TTC549 (cell line): ENCODE data around the gene CD99L2.
"Not testable (repeated sequence)": the region's sequence is repeated elsewhere in the genome, so short reads cannot be mapped to it uniquely, and the experiment has no call there.

ENCODE experiments used
- FAIRE-seq: peaks from 2 replicates; lab custom pipeline; 2012; peaks lifted over from hg19 to GRCh38; lab: Jason Lieb, UNC

Gene CD99L2

DNA sequence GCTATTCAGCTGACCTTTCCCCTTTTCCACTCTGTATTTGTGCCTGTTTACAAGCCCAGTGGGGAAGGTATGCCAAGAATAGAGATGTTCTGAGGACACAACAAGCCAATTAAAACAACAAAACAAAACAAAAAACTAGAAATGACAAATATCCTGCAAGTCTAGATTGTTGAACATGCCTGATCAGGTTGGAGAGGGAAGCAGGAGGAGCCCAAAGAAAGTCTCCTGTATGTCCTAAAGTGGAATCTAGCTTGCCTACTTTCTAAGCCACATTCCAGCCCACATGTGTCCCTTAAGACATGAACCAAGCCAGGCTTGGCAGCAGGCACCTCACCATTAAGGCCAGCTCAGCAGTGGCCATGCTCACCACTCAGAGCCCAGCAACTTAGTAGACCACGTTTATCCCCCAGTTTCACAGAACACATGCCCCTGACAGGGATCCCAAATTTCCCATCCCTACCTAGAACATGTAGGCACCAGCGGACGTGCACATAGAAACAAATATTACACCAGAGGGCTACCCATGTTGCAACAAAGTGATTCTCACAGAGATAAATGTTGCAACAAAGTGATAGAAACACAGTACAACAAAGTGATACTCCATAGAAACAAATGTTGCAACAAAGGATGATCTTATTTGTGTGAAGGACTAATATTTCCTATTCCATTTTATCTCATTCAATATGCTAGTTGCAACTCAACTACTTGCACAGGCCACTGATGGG lies 48.3 kb downstream of the CD99L2 start:
- no peak for FAIRE-seq

- no peak for FAIRE-seq
Observed at GRCh38 chrX:150849486-150849885, 49.0 kb downstream of the CD99L2 start.

GRCh38 chrX:150848914-150849365 lies 49.5 kb downstream of the CD99L2 start:
- FAIRE-seq = no peak

GRCh38 chrX:150847088-150847487 lies 51.4 kb downstream of the CD99L2 start:
- no peak for FAIRE-seq

DNA sequence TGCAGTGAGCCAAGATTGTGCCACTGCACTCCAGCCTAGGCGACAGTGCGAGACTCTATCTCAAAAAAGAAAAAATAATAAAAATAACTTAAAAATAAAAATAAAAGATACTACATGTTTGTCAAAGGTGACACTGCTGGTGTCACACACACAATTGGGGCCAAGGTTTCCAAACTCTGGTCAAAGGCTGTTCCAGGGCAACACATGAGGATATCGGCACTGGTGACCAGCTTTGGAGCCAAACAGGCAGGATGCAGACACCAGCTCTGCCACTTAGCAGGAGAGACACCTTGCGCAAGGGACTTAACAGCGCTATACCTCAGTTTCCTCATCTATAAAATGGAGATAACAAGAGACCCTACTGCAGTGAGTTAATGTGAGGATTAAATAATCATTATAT lies 52.3 kb downstream of the CD99L2 start:
- no peak for FAIRE-seq

DNA sequence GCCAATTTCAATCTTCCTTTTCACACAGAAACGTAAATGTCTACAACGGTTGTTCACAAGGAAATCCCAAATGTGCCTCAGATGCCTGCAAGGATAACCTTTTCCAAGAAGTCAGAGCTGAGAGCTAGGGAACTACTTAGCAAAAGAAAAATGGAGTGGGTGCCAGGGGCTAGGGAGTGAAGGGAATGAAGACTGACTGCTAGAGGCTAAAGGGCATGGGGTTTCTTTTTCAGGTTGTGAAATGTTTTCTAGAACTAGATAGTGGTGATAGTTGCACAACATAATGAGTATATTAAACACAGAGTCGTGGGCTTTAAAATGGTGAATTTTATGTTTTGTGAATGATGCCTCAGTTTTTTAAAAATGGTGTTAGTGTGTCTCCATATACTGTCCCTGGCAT lies 53.4 kb downstream of the CD99L2 start:
- no peak for FAIRE-seq

DNA sequence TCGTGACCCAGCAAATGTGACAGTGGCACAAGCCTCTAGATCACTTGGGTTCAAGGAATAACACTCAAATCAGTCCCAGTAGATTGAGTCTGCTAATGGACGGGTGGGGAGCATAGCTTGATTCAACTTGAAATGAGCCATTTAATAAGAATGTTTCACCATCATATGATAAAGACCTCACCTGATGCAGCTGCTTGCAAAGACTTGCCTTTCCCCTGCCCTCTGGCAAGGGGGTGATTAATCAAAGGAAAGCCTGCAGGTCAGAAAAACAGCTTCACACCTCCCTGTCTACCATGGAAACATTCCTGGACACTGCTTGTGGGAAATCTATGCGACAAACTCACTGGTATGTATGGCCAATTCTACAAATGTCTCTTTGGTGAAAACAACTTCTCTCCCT lies 54.5 kb downstream of the CD99L2 start:
- FAIRE-seq = no peak

DNA sequence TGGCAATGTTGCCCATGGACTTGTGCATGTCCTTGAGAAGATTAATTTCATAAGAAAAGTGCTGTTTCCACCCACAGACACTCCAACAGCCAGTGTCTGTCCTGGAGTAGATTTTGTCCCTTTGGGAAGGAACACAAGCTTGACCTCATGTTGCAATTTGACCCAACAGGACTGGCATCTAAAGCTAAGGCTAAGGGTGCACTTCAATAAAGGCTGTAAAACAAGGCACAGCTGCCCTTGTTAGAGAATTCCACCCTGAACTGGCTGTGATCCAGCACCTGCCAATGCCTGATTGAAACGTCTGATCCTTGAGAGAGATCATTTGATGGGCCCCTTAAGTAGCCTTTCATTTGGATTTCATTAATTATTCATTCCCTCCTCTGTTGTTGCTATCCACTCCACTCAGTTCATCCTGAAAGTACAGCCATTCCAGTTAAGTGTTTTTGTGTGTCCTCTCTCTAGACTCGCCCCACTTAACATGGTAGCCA lies 56.2 kb downstream of the CD99L2 start:
- FAIRE-seq = no peak

DNA sequence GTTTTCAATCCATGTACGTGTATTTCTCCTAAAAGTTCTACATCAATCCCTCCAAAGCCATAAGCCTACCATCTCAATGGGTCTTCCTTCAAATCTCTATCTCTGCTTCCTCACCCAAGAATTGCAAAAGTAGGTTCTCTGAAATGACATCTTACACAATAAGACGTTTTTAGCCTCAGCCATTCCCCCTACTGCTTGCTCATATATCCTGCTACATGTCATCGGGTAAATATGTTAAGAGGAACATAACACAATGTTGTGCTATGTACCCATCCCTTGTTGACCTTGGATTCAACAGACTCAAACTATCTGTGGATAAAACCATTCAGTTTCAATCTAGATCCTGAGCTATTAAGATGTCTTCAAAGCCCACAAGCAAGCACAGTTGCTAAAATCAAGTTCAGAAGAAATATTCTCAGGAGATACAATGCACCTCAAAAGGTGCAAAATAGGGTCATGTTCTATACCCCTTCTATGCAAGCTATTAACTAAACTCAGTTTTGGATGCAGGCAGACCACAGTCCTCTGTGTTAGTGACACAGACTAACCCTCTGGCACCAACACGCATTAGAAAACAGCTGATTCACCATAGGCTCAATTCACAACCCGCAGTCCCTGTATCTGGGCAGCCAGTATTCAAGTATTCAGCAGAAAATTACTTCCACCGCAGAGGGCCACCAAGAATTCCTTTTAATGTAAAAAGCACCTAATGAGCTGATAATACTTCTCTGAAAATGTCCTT lies 56.8 kb downstream of the CD99L2 start:
- FAIRE-seq = no peak

- no peak for FAIRE-seq
Observed at GRCh38 chrX:150837845-150838244, 60.6 kb downstream of the CD99L2 start.

DNA sequence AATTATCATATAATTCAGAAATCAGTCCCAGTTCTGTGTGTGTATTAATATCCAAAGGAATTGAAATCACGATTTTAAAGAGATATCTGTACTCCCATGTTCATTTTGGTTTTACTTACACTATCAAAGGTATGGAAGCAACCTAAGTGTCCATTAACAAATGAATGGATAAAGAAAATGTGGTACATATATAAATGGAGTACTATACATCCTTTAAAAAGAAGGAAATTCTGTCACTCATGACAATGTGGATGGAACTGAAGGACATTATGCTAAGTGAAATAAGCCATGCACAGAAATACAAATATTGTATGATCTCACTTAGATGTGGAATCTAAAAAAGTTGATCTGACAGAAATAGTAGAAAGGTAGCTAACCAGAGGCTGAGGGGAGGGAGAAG lies 63.8 kb downstream of the CD99L2 start:
- FAIRE-seq = no peak

DNA sequence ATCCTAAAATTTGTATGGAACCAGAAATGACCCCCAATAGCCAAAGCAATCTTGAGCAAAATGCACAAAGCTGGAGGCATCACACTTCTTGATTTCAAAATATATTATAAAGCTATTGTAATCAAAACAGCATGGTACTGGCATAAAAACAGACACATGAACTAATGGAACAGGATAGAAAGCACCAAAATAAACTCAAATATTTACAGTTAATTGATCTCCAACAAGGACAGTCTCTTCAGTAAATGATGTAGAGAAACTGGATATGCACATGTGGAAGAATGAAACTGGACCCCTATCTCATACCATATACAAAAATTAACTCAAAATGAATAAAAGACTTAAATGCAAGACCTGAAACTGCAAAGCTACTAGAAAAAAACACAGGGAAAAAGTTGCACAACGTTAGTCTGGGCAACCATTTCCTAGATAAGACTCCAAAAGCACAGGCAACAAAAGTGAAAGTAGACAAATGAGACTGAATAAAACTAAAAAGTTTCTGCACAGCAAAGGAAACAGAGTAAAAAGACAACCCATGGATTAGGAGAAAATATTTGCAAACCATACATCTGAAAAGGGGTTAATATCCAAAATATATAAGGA lies 64.9 kb downstream of the CD99L2 start:
- no peak for FAIRE-seq

DNA sequence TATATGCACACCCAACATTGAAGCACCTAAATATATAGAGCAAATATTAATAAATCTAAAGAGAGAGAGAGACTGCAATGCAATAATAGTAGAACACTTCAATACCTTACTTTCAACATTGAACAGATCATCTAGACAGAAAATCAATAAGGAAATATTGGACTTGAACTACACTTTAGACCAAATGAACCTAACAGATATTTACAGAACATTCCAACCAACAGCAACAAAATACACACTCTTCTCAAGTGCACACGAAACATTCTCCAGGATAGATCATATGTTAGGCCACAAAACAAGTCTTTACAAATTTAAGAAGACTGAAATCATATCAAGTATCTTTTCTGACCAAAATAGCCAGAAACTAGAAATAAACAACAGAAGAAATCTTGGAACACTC lies 66.6 kb downstream of the CD99L2 start:
- FAIRE-seq = no peak

- FAIRE-seq = no peak
Observed at GRCh38 chrX:150828785-150829184, 69.7 kb downstream of the CD99L2 start.

DNA sequence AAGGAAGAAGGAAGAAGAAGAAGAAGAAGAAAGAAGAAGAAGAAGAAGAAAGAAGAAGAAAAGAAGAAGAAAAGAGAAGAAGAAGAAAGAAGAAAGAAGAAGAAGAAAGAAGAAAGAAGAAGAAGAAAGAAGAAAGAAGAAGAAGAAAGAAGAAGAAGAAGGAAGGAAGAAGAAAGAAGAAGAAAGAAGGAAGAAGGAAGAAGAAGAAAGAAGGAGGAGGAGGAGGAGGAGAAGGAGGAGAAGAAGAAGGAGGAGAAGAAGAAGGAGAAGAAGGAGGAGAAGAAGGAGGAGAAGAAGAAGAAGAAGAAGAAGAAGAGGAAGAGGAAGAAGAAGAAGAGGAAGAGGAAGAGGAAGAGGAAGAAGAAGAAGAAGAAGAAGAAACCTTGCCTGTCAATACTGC lies 74.1 kb downstream of the CD99L2 start:
- not testable (repeated sequence) for FAIRE-seq

GRCh38 chrX:150823826-150824225 lies 74.6 kb downstream of the CD99L2 start:
- FAIRE-seq = not testable (repeated sequence)

GRCh38 chrX:150821971-150822370 lies 76.5 kb downstream of the CD99L2 start:
- FAIRE-seq = no peak

- no peak for FAIRE-seq
Observed at GRCh38 chrX:150813922-150814321, 84.5 kb downstream of the CD99L2 start.

DNA sequence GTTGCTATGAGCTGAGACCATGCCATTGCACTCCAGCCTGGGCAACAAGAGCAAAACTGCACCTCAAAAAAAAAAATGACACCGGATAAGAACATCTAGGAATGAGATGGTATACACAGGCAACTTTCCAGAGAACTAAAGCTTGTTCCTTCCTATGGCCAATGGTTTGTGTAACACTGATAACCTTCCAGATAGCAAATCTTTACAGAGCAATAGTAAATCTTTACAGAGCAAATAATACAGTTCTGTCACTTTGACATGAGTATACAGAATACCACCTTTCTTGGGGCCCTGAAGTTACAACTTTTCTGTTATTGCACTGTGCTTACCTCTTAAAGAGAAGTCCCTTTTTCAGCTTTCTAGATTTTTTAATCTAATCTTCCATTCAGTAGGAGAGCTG lies 91.6 kb downstream of the CD99L2 start:
- FAIRE-seq = no peak

DNA sequence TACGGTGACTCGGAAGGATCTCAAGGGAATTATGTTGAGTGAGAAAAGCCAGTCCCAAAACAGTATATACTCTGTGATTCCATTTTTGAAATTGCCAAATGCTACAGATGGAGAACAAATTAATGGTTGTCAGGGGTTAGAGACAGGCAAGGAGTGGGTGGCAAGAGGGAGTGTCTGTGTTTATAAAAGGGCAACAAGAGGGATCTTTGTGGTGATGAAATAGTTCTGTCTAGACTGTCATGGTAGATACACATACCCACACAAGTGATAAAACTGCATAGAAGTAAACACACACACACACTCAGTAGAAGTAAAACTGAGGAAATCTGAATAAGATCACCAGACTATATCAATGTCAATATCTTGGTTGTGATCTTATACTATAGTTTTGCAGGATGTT lies 92.7 kb downstream of the CD99L2 start:
- FAIRE-seq = no peak

DNA sequence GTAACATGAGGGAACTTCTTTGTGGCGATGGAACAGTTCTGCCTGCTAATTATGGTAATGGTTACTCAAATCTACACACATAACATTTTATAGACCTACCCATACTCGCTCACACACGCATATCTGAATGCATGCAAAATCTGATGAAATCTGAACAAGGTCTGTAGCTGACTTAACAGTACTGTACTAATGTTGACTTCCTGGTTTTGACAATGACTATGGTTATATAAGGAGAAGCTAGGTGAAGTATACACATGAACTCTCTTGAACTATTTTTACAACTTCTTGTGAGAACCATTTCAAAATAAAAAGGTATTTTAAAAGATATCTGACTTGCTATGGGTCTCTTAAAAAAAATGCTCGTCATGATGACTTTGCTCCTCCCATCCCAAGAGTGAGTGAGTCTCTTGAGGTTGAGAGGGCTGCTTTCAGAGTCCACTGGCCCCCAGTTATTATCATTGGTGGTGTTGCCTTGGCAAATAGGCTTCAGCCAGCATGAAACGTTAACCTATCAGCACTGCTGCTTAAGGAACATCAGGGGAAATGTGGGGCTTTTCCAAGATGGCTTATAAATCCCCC lies 105.4 kb downstream of the CD99L2 start:
- FAIRE-seq = no peak

DNA sequence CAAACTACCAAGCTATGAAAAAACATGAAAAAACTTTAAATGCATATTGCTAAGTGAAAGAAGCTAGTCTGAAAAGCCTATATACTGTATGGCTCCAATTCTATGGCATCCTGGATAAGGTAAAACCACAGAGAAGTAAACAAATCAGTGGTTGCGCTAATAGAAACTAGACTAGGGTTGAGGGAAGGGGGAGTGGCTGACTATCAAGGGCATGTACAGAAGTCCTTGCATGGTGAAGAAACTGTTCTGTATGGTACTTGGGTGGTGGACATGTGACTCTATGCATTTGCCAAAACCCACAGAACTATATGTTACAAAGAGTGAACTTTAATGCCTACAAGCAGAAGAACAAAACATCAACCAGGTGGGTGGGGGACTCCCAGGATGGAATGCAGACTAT lies 108.4 kb downstream of the CD99L2 start:
- FAIRE-seq = no peak

DNA sequence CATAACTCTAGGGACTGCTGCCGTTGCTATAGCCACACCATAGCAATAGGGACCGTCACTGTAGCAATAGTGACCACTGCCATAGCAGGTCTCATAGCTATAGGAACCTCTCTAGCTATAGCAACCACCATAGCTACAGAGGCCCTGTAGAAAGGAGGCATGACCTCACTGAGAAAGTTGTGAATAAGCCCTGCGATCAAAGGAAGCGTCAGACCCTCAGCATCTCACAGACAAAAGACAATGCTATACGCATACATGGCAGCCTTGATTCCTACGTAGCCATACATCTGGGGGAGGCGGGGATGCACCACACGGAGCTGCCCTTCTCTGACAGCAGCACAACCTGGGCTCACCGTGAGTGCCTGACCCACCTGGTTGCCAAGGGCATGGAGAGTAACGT lies 116.8 kb downstream of the CD99L2 start:
- FAIRE-seq = no peak
